ENCODE measurements around the gene GPR3.

GPR3 gene

DNA sequence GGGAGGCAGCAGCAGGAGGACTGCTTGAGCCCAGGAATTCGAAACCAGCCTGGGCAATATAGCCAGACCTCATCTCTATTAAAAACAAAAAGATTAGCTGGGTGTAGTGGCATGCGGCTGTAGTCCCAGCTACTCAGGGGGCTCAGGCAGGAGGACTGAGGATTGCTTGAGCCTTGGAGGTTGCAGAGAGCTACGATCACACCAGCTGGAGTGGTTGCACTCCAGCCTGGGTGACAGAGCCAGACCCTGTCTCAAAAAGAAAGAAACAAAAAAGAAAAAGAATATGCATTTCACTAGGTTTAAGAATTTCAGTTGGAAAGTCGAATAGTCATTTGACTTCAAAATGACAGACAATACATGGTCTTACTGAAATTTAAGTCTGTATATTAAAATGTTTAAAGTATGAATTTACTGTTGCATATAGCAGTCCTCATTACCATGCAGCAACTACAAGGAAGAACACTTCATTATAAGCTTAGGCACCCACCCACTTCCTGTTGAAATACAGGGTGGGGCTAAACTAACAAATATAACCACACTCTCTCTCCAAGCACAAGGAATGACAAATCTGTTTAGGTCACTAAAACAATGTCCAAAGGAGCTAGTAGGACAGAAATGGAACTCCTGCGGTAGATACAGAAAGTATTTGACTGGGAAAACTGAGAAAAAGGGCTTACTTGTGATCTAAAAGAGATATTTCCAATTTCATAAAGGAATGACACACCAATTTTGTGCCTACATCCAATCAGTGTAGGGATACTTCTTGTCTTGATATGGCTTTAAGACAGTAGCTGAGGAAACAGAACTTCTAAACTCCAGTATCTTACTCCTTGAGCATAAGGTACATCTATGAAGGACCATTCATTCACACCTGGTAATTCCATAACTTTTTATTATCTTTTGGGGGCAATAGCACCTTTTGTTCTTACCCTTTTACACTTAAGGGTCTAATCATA lies 44.1 kb downstream of the GPR3 start:
- no peak for TF ChIP-seq CTCF (IDR thresholded peaks at IDR 0.05; ENCODE audit: low read depth, low read length, missing control alignments)
- in situ Hi-C loops (cut with HindIII; ENCODE audit: low sequenced_read_pairs) = loop anchor here (5.0 kb wide), 1 partner anchor 41 kb away; no protein-coding TSS in a partner anchor
- no peak overlapping the region for H3K4me3 ChIP-seq (ENCODE audit: low read depth, low read length)
- no peak for DNase-seq (ENCODE audit: low read depth)

GRCh38 chr1:27438621-27439061 lies 46.2 kb downstream of the GPR3 start:
- no peak for TF ChIP-seq CTCF (IDR thresholded peaks at IDR 0.05; ENCODE audit: low read depth, low read length, missing control alignments)
- no peak overlapping the region for H3K4me3 ChIP-seq (ENCODE audit: low read depth, low read length)
- in situ Hi-C loops (cut with HindIII; ENCODE audit: low sequenced_read_pairs) = loop anchor here (5.0 kb wide), 1 partner anchor 39 kb away; no protein-coding TSS in a partner anchor
- no peak for DNase-seq (ENCODE audit: low read depth)

- no peak for DNase-seq (ENCODE audit: low read depth)
- in situ Hi-C loops (cut with HindIII; ENCODE audit: low sequenced_read_pairs) = loop anchor here (5.0 kb wide), 1 partner anchor 38 kb away; no protein-coding TSS in a partner anchor
- H3K4me3 ChIP-seq (ENCODE audit: low read depth, low read length) = no peak overlapping the region
- TF ChIP-seq CTCF (IDR thresholded peaks at IDR 0.05; ENCODE audit: low read depth, low read length, missing control alignments) = no peak
Measured at GRCh38 chr1:27439150-27439549, 46.7 kb downstream of the GPR3 start.

DNA sequence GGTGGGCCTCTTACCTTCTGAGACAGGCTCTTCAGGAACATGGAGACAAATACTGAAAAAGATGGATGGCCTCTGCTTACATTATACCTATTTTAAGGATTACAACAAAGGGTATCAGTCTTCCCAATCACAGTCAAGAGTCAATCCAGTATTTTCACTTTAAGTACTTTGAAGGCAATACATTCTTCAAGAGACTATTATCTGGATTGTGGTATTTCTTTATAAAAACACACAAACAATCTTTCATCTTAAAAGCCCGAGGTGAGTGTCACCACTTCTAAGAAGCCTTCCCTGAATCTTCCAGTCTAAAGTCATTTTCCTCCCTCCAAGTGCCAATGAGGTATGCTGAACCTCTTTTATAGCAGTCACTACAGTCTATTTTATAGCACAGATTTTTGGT lies 52.2 kb downstream of the GPR3 start:
- TF ChIP-seq CTCF (IDR thresholded peaks at IDR 0.05; ENCODE audit: low read depth, low read length, missing control alignments) = no peak
- H3K4me3 ChIP-seq (ENCODE audit: low read depth, low read length) = no peak overlapping the region
- in situ Hi-C loops (cut with HindIII; ENCODE audit: low sequenced_read_pairs) = no loop called here
- DNase-seq (ENCODE audit: low read depth) = no peak

Measured in astrocyte of the cerebellum (primary cell).